HCEC 1CT (cell line): ENCODE results near the gene MANBA.
"Not testable (repeated sequence)": the region's sequence is repeated elsewhere in the genome, so short reads cannot be mapped to it uniquely, and the experiment has no call there.

Experiments
- DNase-seq: peaks from one replicate; pipeline ENCODE4 v3.0.0-alpha.2; 2017

MANBA gene

GRCh38 chr4:102667001-102667400, 93.8 kb downstream of the MANBA start:
- no peak for DNase-seq

GRCh38 chr4:102665527-102665926, 95.2 kb downstream of the MANBA start:
- DNase-seq, result no peak

GRCh38 chr4:102663073-102663472, 97.7 kb downstream of the MANBA start:
- peak; percentile 75 for DNase-seq

GRCh38 chr4:102657206-102657605, 103.6 kb downstream of the MANBA start:
- DNase-seq, result no peak

GRCh38 chr4:102647117-102647516, 113.7 kb downstream of the MANBA start:
- DNase-seq, result no peak

GRCh38 chr4:102642631-102643298, 118.0 kb downstream of the MANBA start:
- peak; percentile 80 for DNase-seq

GRCh38 chr4:102641793-102642192, 119.0 kb downstream of the MANBA start:
- no peak for DNase-seq

- DNase-seq, result peak; percentile 63
Observed at GRCh38 chr4:102640669-102641068, 120.1 kb downstream of the MANBA start.

- no peak for DNase-seq
Observed at GRCh38 chr4:102639598-102639997, 121.2 kb downstream of the MANBA start.

- DNase-seq, result no peak
Observed at GRCh38 chr4:102638621-102639020, 122.1 kb downstream of the MANBA start.

GRCh38 chr4:102637391-102637790, 123.4 kb downstream of the MANBA start:
- no peak for DNase-seq

GRCh38 chr4:102633100-102633499, 127.7 kb downstream of the MANBA start:
- no peak for DNase-seq

GRCh38 chr4:102632241-102633065, 128.3 kb downstream of the MANBA start:
- no peak for DNase-seq

GRCh38 chr4:102631616-102632015, 129.2 kb downstream of the MANBA start:
- no peak for DNase-seq

GRCh38 chr4:102629673-102630072, 131.1 kb downstream of the MANBA start:
- no peak for DNase-seq

- peak; percentile 73 for DNase-seq
Observed at GRCh38 chr4:102627831-102628523, 132.8 kb downstream of the MANBA start.

- peak; percentile 30 for DNase-seq
Observed at GRCh38 chr4:102625232-102625930, 135.4 kb downstream of the MANBA start.

GRCh38 chr4:102624505-102624904, 136.3 kb downstream of the MANBA start:
- no peak for DNase-seq

- DNase-seq, result peak; percentile 45
Observed at GRCh38 chr4:102623622-102624021, 137.1 kb downstream of the MANBA start.

- peak; percentile 71 for DNase-seq
Observed at GRCh38 chr4:102620697-102621497, 139.9 kb downstream of the MANBA start.

GRCh38 chr4:102619776-102620631, 140.8 kb downstream of the MANBA start:
- DNase-seq, result not testable (repeated sequence)
